PC-3 (cell line): ENCODE data around the gene ARHGAP24. TPM values are rescaled to one million over a fixed set of nuclear protein-coding genes. Genes with fewer than 3 reads are reported as not detected.
"Not testable (repeated sequence)": the region's sequence is repeated elsewhere in the genome, so short reads cannot be mapped to it uniquely, and the experiment has no call there.

ENCODE experiments used
- ATAC-seq: fragments of 200-7000 bp; cut with Tn5 transposase; 2 replicates; pipeline ENCODE4 v1.9.1; 2020; ENCODE audit warnings: mild to moderate bottlenecking, moderate library complexity
- BruUV-seq: library from RNA; stranded (reverse); fragments of 400-500 nt; replicated peaks from 2 replicates; lab custom pipeline; 2021; lab: Mats Ljungman, UMichigan
- CTCF ChIA-PET: fragments of 300-600 bp; sonication (Branson Sonifier 250); formaldehyde crosslinking; loops from one replicate; lab custom pipeline; 2022; ENCODE audit warnings: antibody characterized with exemption; lab: Charles Lee
- POLR2A ChIA-PET: fragments of 300-600 bp; sonication (Branson Sonifier 250); formaldehyde crosslinking; loops from one replicate; lab custom pipeline; 2022; ENCODE audit warnings: antibody characterized with exemption; ENCODE audit not compliant: unreplicated experiment; lab: Charles Lee
- DNase-seq: peaks from one replicate; pipeline ENCODE4 v3.0.0-alpha.2; 2015
- H2AFZ ChIP-seq: fragments of 300-600 bp; sonication (generic); 2 replicates; pipeline ENCODE4 v1.6.0; 2016; ENCODE audit warnings: antibody characterized with exemption, low read length
- H3F3A ChIP-seq: fragments of 300-600 bp; sonication (generic); one replicate; pipeline ENCODE4 v1.6.0; 2017; ENCODE audit warnings: antibody characterized with exemption, low read length, control low read depth, mild to moderate bottlenecking; ENCODE audit not compliant: unreplicated experiment
- H3K27ac ChIP-seq: fragments of 300-600 bp; sonication (generic); 2 replicates; pipeline ENCODE4 v1.5.1; 2016; ENCODE audit warnings: mild to moderate bottlenecking, low read length
- H3K27me3 ChIP-seq: fragments of 300-600 bp; sonication (generic); 2 replicates; pipeline ENCODE4 v1.6.1; 2016; ENCODE audit warnings: low read length, mixed read lengths
- H3K36me3 ChIP-seq: fragments of 300-600 bp; sonication (generic); 2 replicates; pipeline ENCODE4 v1.6.1; 2016; ENCODE audit warnings: low read depth, mixed run types, low read length, mixed read lengths
- H3K4me1 ChIP-seq: fragments of 300-600 bp; sonication (generic); 2 replicates; pipeline ENCODE4 v1.5.1; 2016; ENCODE audit warnings: low read length; ENCODE audit not compliant: insufficient read depth
- H3K4me2 ChIP-seq: fragments of 300-600 bp; sonication (generic); 2 replicates; pipeline ENCODE4 v1.6.0; 2016; ENCODE audit warnings: low read length
- H3K4me3 ChIP-seq: fragments of 300-600 bp; sonication (generic); 2 replicates; pipeline ENCODE4 v1.5.1; 2016; ENCODE audit warnings: mild to moderate bottlenecking, low read length, mixed read lengths
- H3K79me2 ChIP-seq: fragments of 300-600 bp; sonication (generic); 2 replicates; pipeline ENCODE4 v1.6.1; 2017; ENCODE audit warnings: low read length, mixed read lengths
- H3K9ac ChIP-seq: fragments of 300-600 bp; sonication (generic); 2 replicates; pipeline ENCODE4 v1.6.0; 2016; ENCODE audit warnings: mild to moderate bottlenecking, low read length
- H3K9me2 ChIP-seq: fragments of 300-600 bp; sonication (generic); replicated peaks from 2 replicates; pipeline ENCODE4 v1.6.1; 2016; ENCODE audit warnings: mixed run types, low read length, mixed read lengths
- H3K9me3 ChIP-seq: fragments of 300-600 bp; sonication (generic); 2 replicates; pipeline ENCODE4 v1.6.1; 2016; ENCODE audit warnings: low read length, mixed read lengths
- H4K20me1 ChIP-seq: fragments of 300-600 bp; sonication (generic); 2 replicates; pipeline ENCODE4 v1.6.1; 2016; ENCODE audit warnings: low read length, mixed read lengths
- CTCF ChIP-seq: fragments of 300-600 bp; sonication (generic); conservative IDR thresholded peaks from 2 replicates; pipeline ENCODE4 v1.5.1; 2017; ENCODE audit warnings: antibody characterized with exemption, low read depth, mild to moderate bottlenecking, low read length
- EZH2 ChIP-seq: fragments of 300-600 bp; sonication (generic); IDR thresholded peaks from one replicate; pipeline ENCODE4 v1.6.1; 2017; ENCODE audit warnings: antibody characterized with exemption, mild to moderate bottlenecking, low read length; ENCODE audit not compliant: unreplicated experiment
- EZH2phosphoT487 ChIP-seq: fragments of 300-600 bp; sonication (generic); IDR thresholded peaks from 2 replicates; pipeline ENCODE4 v1.6.1; 2018; ENCODE audit warnings: mild to moderate bottlenecking, antibody characterized with exemption, low read length, borderline replicate concordance
- intact Hi-C: fragments of 100-400 bp; cut with micrococcal nuclease; formaldehyde crosslinking; loops from 2 replicates; pipeline ENCODE4 v1.9.0; 2023
- total RNA-seq: library from RNA; depleted of rRNA; stranded (reverse); fragments of >200 nt; gene quantifications from 2 replicates; pipeline ENCODE4 v1.2.3, GENCODE V29; 2014

Gene ARHGAP24
- total RNA-seq, 1 experiment from 2014 or later, result 7.4 TPM

GRCh38 chr4:85836588-85837438, 361.9 kb downstream of the ARHGAP24 start:
- Histone ChIP-seq H3K79me2 (no peaks in the 10 kb centered on the region), H3K9me3 (no peaks in the 10 kb centered on the region), H3K9me2 (no peaks in the 10 kb centered on the region), H3K4me2 (no peak overlapping the region), H3K4me1 (no peaks in the 10 kb centered on the region), H3K9ac (no peak overlapping the region), H4K20me1 (no peaks in the 10 kb centered on the region), H3K36me3 (no peaks in the 10 kb centered on the region), H3K4me3 (no peak overlapping the region), H3K27ac (no peak overlapping the region), H3K27me3 (no peaks in the 10 kb centered on the region), H2AFZ (no peak overlapping the region), H3F3A (no peaks in the 10 kb centered on the region)
- POLR2A ChIA-PET, result no interaction called here
- intact Hi-C loops, result no loop called here
- TF ChIP-seq EZH2, result no peak
- no peak for TF ChIP-seq EZH2phosphoT487
- no peak for TF ChIP-seq CTCF
- DNase-seq, result no peak
- CTCF ChIA-PET, result interaction anchor here (0.6 kb wide), 1 partner anchor 75 kb away, joined by 3 read pairs; no protein-coding TSS in a partner anchor
- BruUV-seq, result no TSS peak
- no peak for ATAC-seq

GRCh38 chr4:85837439-85837733, 362.4 kb downstream of the ARHGAP24 start:
- Histone ChIP-seq H4K20me1 (no peaks in the 10 kb centered on the region), H3K36me3 (no peaks in the 10 kb centered on the region), H3K4me2 (no peak overlapping the region), H3K79me2 (no peaks in the 10 kb centered on the region), H3K4me3 (no peak overlapping the region), H3F3A (no peaks in the 10 kb centered on the region), H3K9me3 (no peaks in the 10 kb centered on the region), H3K9ac (no peak overlapping the region), H2AFZ (no peak overlapping the region), H3K27ac (no peak overlapping the region), H3K4me1 (no peaks in the 10 kb centered on the region), H3K27me3 (no peaks in the 10 kb centered on the region), H3K9me2 (no peaks in the 10 kb centered on the region)
- DNase-seq, result no peak
- TF ChIP-seq EZH2, result no peak
- no peak for TF ChIP-seq CTCF
- no peak for TF ChIP-seq EZH2phosphoT487
- BruUV-seq, result no TSS peak
- intact Hi-C loops, result no loop called here
- ChIA-PET POLR2A (no interaction called here), CTCF (no interaction called here)
- no peak for ATAC-seq

GRCh38 chr4:85839981-85840451, 365.1 kb downstream of the ARHGAP24 start:
- H3K27me3 ChIP-seq, H2AFZ ChIP-seq, H3K4me2 ChIP-seq, intact Hi-C loops, H3K27ac ChIP-seq, DNase-seq, H3K79me2 ChIP-seq, BruUV-seq, H3K36me3 ChIP-seq, POLR2A ChIA-PET, H3K4me1 ChIP-seq, CTCF ChIA-PET, ATAC-seq, H3K9ac ChIP-seq, H3F3A ChIP-seq, H4K20me1 ChIP-seq, H3K9me2 ChIP-seq, H3K4me3 ChIP-seq, H3K9me3 ChIP-seq: not testable (repeated sequence)
